Measurements from ENCODE around the gene CEP192. TPM values are rescaled to one million over a fixed set of nuclear protein-coding genes. Genes with fewer than 3 reads are reported as not detected.

CEP192 gene
- total RNA-seq, 4 donors from 2014 or later, result 16.9 to 28.6 (median 20.0) TPM

DNA sequence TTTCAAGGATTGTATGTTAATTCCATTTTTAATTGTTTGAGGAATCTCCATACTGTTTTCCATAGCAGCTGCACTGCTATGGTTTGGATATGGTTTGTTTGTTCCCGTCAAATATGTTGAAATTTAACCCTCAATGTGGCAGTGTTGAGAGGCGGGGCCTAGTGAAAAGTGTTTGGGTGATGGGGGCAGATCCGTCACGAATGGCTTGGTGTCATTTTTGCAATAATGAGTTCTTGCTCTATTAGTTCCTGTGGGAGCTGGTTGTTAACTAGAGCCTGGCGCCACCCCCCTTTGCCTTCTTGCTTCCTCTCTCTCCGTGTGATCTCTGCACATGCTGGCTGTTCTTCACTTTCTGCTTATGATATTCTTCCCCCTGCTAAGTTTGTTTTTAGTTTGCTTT lies 156.0 kb downstream of the CEP192 start:
- Histone ChIP-seq H3K27me3 (no peaks in the 10 kb centered on the region), H3K9me3 (peaks cover 0 to 17% (median 0%) of the 10 kb centered on the region in 3 donors), H3K36me3 (no peaks in the 10 kb centered on the region), H3K27ac (no peak overlapping the region), H3K4me3 (no peak overlapping the region), H3K4me1 (no peaks in the 10 kb centered on the region)
- ATAC-seq, result no peak
- WGBS, 2 donors (ENCODE audit: low coverage in 1 of 2), result 41 to 59% methylated on average over 5 to 6 of the region's 6 CpGs
- TF ChIP-seq POLR2A (IDR thresholded peaks at IDR 0.05) (no peak), EP300 (IDR thresholded peaks at IDR 0.05) (no peak), POLR2AphosphoS5 (IDR thresholded peaks at IDR 0.05) (no peak)
- TF ChIP-seq, protein P1, sequence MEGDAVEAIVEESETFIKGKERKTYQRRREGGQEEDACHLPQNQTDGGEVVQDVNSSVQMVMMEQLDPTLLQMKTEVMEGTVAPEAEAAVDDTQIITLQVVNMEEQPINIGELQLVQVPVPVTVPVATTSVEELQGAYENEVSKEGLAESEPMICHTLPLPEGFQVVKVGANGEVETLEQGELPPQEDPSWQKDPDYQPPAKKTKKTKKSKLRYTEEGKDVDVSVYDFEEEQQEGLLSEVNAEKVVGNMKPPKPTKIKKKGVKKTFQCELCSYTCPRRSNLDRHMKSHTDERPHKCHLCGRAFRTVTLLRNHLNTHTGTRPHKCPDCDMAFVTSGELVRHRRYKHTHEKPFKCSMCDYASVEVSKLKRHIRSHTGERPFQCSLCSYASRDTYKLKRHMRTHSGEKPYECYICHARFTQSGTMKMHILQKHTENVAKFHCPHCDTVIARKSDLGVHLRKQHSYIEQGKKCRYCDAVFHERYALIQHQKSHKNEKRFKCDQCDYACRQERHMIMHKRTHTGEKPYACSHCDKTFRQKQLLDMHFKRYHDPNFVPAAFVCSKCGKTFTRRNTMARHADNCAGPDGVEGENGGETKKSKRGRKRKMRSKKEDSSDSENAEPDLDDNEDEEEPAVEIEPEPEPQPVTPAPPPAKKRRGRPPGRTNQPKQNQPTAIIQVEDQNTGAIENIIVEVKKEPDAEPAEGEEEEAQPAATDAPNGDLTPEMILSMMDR (IDR thresholded peaks at IDR 0.05), result no peak

DNA sequence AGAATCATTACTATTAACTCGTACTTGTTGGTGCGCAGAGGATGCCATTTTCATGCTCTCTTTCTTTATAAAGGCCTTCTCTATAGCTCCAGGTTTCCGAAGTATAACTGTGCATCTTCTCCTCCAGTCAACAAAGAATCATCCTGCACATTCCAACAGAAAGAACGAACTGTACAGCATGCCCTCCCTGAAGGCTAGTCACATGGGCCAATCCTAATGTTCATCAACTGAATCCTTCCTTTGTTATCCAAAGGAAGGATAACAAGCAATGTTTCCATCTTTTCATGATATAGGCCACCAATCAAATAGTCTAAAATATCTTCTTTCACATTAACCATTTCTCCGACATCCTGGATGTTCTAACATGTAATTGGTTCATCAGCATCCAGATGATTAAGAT lies 160.5 kb downstream of the CEP192 start:
- TF ChIP-seq POLR2AphosphoS5 (IDR thresholded peaks at IDR 0.05), result no peak
- TF ChIP-seq POLR2A (IDR thresholded peaks at IDR 0.05), result no peak
- TF ChIP-seq, protein P1 (IDR thresholded peaks at IDR 0.05), result no peak
- no peak for TF ChIP-seq EP300 (IDR thresholded peaks at IDR 0.05)
- no peaks in the 10 kb centered on the region for H3K4me1 ChIP-seq
- no peak overlapping the region for H3K4me3 ChIP-seq
- no peaks in the 10 kb centered on the region for H3K27me3 ChIP-seq
- 85 to 87% methylated on average over 5 of the region's 5 CpGs for WGBS, 2 donors (ENCODE audit: low coverage in 1 of 2)
- H3K9me3 ChIP-seq, result peaks cover 0 to 12% (median 0%) of the 10 kb centered on the region in 3 donors
- no peak for ATAC-seq
- H3K36me3 ChIP-seq, result no peaks in the 10 kb centered on the region
- H3K27ac ChIP-seq, result no peak overlapping the region

GRCh38 chr18:13158428-13158827 lies 167.3 kb downstream of the CEP192 start:
- no peak overlapping the region for H3K4me3 ChIP-seq
- no peaks in the 10 kb centered on the region for H3K4me1 ChIP-seq
- no peak overlapping the region for H3K27ac ChIP-seq
- H3K36me3 ChIP-seq, result no peaks in the 10 kb centered on the region
- ATAC-seq, result no peak
- 88 to 100% methylated on average over 1 of the region's 1 CpG for WGBS, 2 donors (ENCODE audit: low coverage in 1 of 2)
- H3K27me3 ChIP-seq, result no peaks in the 10 kb centered on the region
- H3K9me3 ChIP-seq, result peaks cover 0 to 36% (median 0%) of the 10 kb centered on the region in 3 donors
- TF ChIP-seq POLR2A (IDR thresholded peaks at IDR 0.05) (no peak), EP300 (IDR thresholded peaks at IDR 0.05) (no peak), POLR2AphosphoS5 (IDR thresholded peaks at IDR 0.05) (no peak)
- TF ChIP-seq, protein P1 (IDR thresholded peaks at IDR 0.05), result no peak

- ATAC-seq, result no peak
- peaks cover 0 to 36% (median 0%) of the 10 kb centered on the region in 3 donors for H3K9me3 ChIP-seq
Observed at GRCh38 chr18:13159579-13159978, 168.4 kb downstream of the CEP192 start.

More at GRCh38 chr18:13159579-13159978, 168.4 kb downstream of the CEP192 start:
- WGBS, 2 donors (ENCODE audit: low coverage in 1 of 2), result 0 to 36% methylated on average over 2 to 5 of the region's 5 CpGs
- H3K4me3 ChIP-seq, result no peak overlapping the region
- no peaks in the 10 kb centered on the region for H3K36me3 ChIP-seq
- H3K4me1 ChIP-seq, result no peaks in the 10 kb centered on the region
- no peak overlapping the region for H3K27ac ChIP-seq
- H3K27me3 ChIP-seq, result no peaks in the 10 kb centered on the region
- TF ChIP-seq POLR2AphosphoS5 (IDR thresholded peaks at IDR 0.05) (no peak), EP300 (IDR thresholded peaks at IDR 0.05) (no peak), POLR2A (IDR thresholded peaks at IDR 0.05) (no peak)
- TF ChIP-seq, protein P1 (IDR thresholded peaks at IDR 0.05), result peak; percentile 63 to 83 (median 71)
